NCI-H2196 treated with DMSO at 0.1 percent for 48 hours (cell line): Measurements from ENCODE around the gene SLC22A7.

ENCODE experiments used
- DNase-seq: peaks from one replicate; lab custom pipeline; 2025; ENCODE audit not compliant: unreplicated experiment; lab: John Stamatoyannopoulos, UW

SLC22A7 gene

DNA sequence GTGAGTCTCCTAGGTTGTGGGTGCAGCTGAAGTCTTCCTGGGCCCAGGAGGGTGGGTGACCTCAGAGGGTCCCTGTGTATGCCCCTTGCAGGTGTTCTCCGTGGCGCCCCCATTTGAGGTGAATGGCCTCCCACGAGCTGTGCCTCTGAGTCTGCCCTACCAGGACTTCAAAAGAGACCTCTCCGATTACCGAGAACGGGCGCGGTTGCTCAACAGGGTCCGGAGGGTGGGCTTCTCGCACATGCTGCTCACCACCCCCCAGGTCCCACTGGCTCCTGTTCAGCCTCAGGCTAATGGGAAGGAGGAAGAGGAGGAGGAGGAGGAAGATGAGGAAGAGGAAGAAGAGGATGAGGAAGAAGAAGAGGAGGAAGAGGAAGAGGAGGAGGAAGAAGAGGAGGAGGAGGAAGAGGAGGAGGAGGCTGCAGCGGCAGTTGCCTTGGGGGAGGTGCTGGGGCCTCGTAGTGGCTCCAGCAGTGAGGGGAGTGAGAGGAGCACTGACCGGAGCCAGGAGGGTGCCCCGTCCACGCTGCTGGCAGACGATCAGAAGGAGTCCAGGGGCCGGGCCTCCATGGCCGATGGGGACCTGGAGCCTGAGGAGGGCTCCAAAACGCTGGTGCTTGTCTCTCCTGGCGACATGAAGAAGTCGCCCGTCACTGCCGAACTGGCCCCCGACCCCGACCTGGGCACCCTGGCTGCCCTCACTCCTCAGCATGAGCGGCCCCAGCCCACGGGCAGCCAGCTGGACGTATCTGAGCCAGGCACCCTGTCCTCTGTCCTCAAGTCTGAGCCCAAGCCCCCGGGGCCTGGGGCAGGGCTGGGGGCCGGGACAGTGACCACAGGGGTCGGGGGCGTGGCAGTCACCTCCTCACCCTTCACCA is 15.2 kb upstream of the SLC22A7 start:
- no peak for DNase-seq

DNA sequence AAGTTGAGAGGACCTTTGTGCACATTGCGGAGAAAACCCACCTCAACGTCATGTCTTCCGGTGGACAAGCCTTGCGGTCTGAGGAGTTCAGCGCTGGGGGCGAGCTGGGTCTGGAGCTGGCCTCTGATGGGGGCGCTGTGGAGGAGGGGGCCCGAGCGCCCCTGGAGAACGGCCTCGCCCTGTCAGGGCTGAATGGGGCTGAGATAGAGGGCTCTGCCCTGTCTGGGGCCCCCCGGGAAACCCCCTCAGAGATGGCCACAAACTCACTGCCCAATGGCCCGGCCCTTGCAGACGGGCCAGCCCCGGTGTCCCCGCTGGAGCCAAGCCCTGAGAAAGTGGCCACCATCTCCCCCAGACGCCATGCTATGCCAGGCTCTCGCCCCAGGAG is 14.6 kb upstream of the SLC22A7 start:
- DNase-seq: no peak

DNA sequence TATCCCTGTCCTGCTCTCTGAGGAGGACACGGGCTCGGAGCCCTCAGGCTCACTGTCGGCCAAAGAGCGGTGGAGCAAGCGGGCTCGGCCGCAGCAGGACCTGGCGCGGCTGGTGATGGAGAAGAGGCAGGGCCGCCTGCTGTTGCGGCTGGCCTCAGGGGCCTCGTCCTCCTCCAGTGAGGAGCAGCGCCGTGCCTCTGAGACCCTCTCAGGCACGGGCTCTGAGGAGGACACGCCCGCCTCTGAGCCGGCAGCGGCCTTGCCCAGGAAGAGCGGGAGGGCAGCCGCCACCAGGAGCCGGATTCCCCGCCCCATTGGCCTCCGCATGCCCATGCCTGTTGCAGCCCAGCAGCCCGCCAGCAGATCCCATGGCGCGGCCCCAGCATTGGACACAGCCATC is 14.2 kb upstream of the SLC22A7 start:
- DNase-seq: no peak

DNA sequence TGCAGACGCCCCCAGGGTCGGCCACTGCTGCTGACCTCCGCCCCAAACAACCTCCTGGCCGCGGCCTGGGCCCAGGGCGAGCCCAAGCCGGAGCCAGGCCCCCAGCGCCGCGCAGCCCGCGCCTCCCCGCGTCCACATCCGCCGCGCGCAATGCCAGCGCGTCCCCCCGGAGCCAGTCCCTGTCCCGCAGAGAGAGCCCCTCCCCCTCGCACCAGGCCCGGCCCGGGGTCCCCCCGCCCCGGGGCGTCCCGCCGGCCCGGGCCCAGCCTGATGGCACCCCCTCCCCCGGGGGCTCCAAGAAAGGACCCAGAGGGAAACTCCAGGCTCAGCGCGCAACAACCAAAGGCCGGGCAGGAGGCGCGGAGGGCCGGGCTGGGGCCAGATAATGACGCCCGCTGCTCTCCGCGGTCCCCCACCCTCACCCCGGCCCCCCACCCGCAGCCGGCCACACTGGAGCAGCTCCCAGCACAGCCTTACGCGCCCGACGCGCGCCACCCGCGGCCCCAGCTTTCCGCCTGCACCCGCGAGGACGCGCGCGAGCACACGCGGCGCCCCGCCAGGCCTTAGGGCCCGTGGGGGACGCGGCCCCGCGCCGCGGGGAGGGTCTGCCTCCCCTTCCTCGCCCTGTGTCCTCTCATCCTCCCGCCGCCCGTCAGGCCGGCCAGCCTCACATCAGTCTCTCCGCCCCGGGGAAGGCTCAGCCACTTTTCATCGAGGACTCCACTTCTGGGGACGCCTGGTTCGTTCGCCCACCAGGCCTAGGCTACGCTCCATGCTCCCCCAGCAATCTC is 12.9 kb upstream of the SLC22A7 start:
- DNase-seq: no peak

DNA sequence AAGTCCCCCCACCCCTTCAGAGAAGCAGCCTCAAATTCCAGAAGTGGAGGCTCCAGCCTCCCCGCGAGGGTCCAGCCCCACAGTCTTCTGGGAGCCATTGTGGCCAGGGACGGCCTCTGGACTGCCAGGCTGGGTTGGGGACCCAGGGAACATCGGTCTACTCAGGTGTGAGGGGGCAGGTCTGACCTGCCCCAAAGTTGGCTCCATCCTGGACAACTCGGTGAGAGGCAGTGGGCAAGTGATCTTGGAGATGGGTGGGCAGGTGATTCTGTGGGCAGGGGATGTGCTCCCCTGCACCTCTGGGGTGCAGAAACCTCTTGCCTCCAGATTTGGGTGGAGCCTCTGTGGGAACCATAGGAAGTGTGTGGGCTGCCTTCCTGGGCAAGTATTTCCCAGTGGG is 12.2 kb upstream of the SLC22A7 start:
- no peak for DNase-seq

DNA sequence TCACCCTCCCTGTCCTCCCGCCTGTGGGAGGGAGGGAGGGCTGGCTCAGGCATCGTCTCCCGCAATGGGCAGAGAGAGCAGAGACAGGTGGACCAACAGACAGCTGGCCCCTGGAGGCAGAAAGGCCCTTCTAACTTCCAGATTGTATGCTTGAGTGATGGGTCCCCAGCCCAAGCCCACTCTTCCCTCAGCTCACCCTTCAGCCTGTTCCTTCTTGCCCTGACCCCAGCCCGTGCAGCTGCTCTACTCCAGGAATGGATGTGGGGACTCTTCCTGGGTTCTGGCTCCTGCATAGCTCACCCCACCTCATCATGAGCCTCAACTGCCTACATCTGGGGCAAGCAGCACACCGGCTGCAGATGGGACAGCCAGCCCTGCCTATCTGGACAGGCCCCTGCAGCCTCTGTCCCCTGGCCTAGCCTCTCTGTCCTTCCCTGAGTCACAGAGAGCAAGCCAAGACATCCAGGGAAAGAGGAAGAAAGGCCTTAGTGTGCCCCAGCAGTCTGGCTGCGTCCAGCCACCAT is 11.5 kb upstream of the SLC22A7 start:
- DNase-seq: no peak

DNA sequence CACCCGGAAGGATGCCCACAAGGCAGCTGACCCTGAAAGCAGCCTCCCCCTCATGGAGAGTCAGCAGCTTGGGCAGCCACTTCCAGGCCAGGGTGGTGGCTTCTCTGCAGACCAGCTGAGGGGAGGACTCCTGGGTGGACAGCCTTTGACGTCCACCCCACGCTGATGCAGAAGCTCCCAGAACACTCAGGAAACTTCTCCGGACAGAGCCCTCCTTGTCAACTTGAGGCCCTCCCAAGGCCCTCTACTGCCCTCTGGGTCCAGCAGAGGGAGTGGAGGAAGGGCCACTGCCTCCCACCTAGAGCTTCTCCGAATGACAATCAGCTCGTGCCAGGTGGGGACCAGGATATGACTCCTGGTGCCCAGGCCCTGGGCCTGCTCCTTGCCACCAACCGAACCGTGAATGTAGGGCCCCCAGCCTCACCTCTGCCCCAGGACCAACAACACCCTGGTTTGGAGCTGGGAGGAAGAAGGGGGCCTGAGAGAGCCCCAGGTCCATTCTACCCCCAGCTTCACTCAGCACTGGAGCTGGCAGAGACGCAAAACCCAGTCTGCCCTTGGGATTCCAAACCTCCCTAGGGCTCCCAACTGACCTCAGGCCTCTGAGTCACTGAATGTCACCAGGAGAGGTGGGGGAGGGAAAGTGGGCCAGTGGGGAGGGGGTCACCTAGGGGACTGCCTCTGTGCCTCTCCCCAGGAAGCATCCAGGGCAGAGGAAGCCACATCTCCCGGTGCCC is 10.9 kb upstream of the SLC22A7 start:
- DNase-seq: no peak

DNA sequence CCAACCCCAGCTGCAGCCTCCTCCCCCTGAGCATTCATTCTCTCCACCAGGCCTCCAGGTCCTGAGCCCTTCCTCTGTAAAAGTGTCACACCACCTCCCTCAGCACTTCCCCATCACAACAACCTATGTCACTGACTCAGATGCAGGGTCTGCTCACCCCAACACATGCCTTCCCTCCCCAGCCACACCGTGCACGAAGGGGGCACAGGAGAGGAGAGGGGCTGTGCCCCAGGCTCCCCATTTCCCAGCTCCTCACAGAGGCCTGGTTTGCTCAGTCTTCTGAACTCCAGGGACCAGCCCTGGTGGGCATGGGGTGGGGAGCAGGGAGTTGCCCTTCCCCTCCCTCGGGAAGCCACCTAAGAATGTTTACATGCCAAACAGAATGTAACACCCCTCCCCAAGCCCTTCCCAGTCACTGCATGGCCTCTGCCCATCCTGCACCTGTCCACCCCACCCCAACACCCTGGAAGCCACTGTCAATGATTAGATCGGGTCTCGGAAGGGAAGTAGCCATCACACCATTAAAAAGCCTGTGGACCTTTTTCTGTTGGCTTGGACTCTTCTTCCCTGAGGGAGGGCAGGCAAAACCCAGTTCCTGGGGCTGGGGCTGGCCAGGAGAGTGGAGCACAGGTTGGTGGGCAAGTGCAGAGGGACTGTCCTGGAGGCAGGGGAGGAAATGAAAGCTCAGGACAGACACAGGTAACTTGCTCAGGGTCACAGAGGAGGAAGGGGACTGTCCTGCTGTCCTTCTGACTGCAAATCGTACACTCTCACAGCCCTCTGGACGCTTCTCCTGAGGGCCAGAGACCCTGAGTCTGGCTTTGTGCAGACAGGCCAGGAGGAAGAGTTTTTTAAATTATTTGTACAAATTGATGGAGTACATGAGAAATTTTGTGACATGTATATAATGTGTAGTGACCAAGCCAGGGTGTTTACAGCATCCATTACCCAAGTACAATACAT is 10.1 kb upstream of the SLC22A7 start:
- no peak for DNase-seq

DNA sequence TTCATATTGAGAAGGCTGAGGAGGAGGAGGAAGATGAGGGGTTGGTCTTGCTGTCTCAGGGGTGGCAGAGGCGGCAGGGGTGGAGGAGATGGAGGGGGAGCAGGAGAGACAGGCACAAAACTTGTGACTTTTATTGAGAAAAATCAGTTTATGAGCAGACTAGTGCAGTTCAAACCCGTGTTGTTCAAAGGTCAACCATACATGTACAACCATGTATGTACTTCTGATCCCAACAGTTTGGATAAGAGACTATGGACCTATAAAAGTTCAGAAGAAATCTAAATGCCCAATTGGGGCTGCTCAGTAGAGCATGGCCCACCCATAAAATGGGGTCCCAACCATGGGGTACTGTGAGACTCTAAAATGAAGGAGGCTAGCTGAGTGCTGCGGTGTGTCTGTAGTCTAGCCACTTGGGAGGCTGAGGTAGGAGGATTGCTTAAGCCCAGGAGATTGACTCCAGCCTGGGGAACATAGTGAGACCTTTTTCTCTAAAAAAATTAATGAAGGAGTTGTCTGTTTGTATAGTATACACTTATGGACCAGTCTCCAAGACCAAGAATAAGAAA is 7.6 kb upstream of the SLC22A7 start:
- DNase-seq: no peak

DNA sequence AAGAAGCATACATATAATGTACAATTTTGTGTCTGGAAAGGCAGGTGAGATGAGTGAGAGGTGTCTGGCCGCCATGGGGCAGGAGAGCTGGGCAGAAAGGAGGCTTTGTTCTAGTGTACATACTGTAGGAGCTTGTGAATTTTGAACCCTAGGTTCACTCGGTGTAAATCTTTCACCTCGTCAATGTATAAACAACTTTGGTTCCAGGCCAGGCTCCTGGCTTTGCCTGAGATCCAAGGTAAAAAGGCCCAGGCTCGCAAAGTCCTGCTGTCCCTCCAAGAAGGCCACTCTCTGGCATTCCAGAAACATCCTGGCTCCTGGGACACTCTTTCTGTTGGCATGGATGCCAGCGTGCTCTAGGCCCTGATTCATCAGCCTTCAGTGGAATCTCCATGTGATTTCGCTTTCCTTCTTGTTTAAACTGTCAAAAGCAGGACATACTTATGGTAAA is 7.1 kb upstream of the SLC22A7 start:
- DNase-seq: no peak

DNA sequence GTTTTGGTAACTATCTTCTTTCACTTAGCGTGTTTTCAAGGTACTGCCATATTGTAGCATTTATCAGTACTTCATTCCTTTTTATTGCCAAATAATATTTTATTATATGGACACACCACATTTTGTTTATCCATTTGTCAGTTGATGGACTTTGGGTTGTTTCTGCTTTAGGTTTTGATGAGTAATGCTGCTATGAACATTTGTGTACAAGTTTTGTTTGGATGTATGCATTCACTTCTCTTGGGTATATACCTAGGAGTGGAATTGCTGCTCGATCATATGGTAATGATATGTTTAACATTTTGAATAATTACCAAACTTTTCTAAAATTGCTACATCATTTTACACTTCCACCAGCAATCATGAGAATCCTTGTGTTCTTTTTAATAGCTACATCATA is 6.4 kb upstream of the SLC22A7 start:
- DNase-seq: no peak

DNA sequence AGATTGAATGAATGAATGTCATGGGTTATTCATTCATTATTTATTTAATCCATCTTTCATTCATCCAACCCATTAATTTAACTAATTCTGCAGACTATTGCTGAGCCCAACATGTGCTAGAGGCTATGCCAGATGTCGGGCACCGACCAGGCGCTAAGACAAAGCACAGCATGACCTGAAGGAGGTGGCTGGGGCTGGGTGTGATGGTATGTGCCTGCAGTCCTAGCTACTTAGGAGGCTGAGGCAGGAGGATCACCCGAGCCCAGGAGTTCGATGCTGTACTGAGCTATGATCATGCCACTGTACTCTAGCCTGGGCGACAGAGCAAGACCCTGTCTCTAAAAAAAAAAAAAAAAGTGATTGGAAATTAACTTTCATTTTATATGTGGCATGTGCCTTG is 5.7 kb upstream of the SLC22A7 start:
- no peak for DNase-seq

DNA sequence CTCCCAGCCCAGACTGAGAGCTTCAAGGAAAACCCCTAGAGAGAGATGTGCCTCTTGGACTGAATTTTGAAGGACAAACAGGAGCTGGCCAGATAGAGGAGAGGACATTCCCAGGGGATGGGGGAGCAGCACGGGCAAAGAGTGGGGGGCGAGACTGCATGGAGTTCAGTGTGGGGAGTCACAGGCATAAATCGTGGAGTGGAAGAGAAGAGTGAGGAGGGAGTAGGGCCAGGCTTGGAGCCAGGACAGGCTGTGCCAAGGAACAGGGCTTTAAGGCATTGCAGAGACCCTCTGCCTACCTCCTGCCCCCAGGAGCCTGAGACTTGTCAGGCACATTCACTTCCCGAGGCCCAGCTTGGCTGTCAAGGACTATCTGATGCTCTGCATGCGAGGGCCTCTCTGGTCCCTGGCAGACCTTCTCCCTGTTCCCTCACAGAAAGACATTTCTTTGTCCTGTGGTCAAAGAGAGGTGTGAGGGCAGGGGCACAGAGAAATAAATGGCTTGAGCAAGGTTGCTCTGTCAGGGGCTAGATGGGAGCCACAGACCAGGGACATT is 5.2 kb upstream of the SLC22A7 start:
- DNase-seq: no peak

DNA sequence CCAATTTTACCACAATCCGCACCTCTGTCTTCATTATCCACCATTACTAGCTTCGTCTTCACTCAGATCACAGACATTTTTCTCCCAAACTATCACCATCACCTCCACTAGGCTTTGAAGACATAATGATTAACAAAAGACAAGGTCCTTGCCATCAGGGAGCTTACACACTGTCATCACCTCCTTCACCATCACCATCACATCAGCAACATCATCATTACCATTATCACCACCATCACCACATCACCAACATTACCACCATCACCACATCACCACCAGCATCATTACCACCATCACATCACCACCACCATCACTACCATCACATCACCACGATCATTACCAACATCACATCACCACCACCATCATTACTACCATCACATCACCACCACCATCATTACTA is 4.4 kb upstream of the SLC22A7 start:
- no peak for DNase-seq

DNA sequence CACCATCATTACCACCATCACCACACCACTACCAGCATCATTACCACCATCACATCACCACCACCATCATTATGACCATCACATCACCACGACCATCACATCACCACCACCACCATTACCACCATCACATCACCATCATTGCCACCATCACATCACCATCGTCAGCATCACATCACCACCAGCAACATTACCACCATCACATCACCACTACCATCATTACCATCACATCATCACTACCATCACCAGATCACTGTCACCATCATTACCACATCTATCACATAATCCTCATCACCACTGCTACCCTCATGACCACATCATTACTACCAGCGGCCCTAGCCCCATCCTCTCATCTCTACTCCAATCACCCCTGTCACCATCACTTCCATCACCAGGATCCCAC is 3.5 kb upstream of the SLC22A7 start:
- DNase-seq: no peak

DNA sequence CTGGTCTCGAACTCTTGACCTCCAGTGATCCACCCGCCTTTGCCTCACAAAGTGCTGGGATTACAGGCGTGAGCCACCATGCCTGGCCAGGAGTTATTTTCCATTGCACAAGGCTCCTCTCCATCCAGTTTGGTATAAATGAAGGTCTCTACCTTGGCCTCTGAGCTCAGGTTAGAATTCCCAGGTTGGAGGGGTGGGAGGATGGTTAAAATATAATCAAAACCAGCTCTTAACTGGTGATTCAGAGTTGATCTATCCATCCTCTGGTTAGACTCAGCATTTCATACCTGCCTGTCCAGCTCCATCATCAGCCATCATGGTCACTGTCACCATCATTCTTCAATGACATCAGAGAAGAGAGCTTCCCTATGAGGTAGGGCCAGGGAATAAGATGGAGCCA is 2.6 kb upstream of the SLC22A7 start:
- no peak for DNase-seq

DNA sequence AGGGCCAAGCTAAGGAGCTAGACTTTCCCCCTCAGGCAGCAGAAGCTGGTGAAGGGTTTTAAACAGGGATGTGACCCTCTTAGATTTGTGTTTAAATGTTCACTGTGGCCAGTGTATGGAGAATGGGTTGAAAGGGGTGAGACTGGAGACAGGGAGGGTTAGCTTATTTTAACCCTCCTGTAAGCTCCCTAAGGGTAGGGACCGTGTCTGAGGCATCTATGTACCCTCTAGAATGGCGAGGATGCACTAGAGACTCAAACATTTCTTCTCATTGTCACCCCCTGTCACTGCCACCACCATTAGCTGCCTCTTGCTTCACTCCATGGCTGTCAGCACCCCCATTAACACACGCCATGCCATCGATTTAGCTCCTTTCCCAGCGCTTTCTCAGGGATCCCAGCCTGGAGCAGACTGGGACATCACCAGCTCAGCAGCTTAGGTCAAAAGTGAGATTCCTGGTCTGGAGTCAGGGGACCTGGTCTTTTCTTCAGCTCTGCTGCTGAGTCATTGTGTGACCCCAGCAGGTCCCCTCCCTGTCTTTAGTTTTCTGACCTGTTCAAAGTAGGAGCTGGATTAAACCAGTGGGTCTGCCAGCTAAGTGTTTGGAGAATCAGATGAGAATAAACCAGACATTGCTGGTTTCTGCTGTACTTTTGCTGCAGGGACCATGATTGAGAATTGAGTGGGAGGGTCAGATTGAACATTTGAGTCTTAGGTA is 1.1 kb upstream of the SLC22A7 start:
- no peak for DNase-seq

DNA sequence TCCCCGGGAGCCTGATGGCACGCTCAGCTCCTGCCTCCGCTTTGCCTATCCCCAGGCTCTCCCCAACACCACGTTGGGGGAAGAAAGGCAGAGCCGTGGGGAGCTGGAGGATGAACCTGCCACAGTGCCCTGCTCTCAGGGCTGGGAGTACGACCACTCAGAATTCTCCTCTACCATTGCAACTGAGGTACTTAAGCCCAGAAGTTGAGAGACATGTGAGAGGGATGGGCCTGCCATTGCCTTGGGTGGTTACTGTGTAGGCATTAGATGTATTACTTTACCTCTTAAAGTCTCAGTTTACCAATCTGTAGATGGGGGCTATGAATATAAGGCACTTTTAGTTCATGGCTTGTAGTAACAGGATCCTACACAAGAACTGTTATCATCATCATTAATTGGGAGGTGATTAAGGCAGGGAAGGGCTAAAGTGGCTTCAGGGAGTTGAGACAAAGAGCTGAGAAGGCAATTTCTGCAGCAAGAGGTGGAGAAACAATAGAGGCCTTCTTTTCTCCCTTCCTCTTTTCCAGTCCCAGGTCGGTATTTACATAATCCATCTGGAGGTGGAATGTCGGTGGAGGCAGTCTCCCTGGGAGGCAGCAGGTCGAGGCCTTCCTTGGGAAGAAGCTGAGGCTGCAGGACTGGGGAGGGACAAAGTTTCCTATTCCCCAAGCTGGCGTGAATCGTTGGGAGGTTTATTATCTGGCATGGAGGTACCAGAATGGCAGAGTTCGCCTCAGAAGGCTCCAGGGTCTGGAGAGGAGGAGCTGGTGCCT is 691 bp downstream of the SLC22A7 start:
- DNase-seq: no peak
